ENCODE results near the gene FOXO6. TPM values are rescaled to one million over a fixed set of nuclear protein-coding genes. Genes with fewer than 3 reads are reported as not detected.

The FOXO6 gene
- total and polyA plus RNA-seq, 2 donors (not counting 1 experiment from before 2014, with no cell fraction given): under 0.01 TPM; not detected in 1

DNA sequence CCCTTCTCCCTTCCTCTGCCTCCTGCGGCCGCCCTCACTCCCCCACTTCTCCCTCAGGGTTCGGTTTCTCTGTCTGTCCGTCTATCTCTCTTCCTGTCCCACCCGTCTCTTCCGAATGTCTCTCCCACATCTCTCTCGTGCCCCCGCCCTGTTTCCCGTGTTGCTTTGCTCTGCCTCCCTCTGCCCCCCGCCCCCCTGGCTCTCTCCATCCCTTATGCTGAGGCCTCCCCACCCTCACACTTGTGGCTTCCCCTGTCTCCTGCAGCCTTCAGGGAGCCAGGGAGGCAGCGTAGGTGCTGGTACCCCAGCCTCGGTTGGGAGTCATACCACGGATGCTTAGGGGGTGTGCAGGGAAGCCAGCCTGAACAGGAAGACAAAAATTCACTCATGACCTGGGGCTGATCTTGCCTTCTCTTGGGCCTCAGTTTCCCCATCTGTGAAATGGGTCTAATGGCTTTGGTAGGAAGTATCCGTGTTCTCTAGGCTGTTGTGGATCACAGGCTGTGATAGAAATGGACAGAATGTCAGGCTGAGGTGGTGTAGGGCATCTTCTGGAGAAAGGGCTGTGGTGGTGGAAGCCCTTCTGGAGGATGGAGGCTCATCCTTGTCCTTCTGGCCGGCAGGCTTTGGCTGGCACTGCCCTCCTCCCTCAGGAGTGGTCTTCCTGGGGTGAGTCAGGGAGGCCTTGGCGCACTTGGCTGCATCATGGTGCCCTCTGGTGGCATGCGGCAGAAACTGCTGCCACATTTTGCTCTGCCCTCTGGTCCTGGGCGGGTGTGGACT lies 55.5 kb downstream of the FOXO6 start:
- Histone ChIP-seq H3K27me3 (ENCODE audit: control insufficient read depth, insufficient read depth, low read length) (no peaks in the 10 kb centered on the region), H3K9ac (ENCODE audit: insufficient read depth, low read length) (no peak overlapping the region), H3K9me3 (ENCODE audit: control insufficient read depth, insufficient read depth, low read depth, low read length) (no peaks in the 10 kb centered on the region), H3K27ac (ENCODE audit: insufficient read depth, low read length) (no peak overlapping the region), H3K4me2 (ENCODE audit: extremely low read depth, insufficient read depth, low read length) (no peak overlapping the region), H3K4me3 (replicated peaks in 1 of 4; ENCODE audit: control extremely low read depth in 1 of 4, insufficient read depth in 1 of 4, low read depth in 3 of 4, low read length in 4 of 4) (no peak overlapping the region), H3K36me3 (ENCODE audit: control insufficient read depth, insufficient read depth, low read length) (no peaks in the 10 kb centered on the region), H3K79me2 (ENCODE audit: control insufficient read depth, insufficient read depth, low read length) (no peaks in the 10 kb centered on the region), H2AFZ (ENCODE audit: low read length) (no peak overlapping the region), H3K4me1 (ENCODE audit: control insufficient read depth, extremely low read depth, insufficient read depth, low read length) (no peaks in the 10 kb centered on the region), H4K20me1 (ENCODE audit: control insufficient read depth, extremely low read depth, insufficient read depth, low read length) (no peaks in the 10 kb centered on the region)
- peak; percentile 62 to 74 for DNase-seq (ENCODE audit: low read depth in 2 of 2)
- TF ChIP-seq EZH2 (IDR thresholded peaks at IDR 0.05; ENCODE audit: low read length, missing control alignments) (no peak), CTCF (conservative IDR thresholded peaks at IDR 0.05 in 1 of 2, IDR thresholded peaks at IDR 0.05 in 1 of 2; ENCODE audit: low read depth in 1 of 2, low read length in 2 of 2) (peak; percentile 89 to 92)

- no peak for TF ChIP-seq CTCF (conservative IDR thresholded peaks at IDR 0.05 in 1 of 2, IDR thresholded peaks at IDR 0.05 in 1 of 2; ENCODE audit: low read depth in 1 of 2, low read length in 2 of 2)
- no peak for TF ChIP-seq EZH2 (IDR thresholded peaks at IDR 0.05; ENCODE audit: low read length, missing control alignments)
- Histone ChIP-seq H2AFZ (ENCODE audit: low read length) (no peak overlapping the region), H3K4me3 (replicated peaks in 1 of 4; ENCODE audit: control extremely low read depth in 1 of 4, insufficient read depth in 1 of 4, low read depth in 3 of 4, low read length in 4 of 4) (no peak overlapping the region), H3K27me3 (ENCODE audit: control insufficient read depth, insufficient read depth, low read length) (no peaks in the 10 kb centered on the region), H4K20me1 (ENCODE audit: control insufficient read depth, extremely low read depth, insufficient read depth, low read length) (no peaks in the 10 kb centered on the region), H3K36me3 (ENCODE audit: control insufficient read depth, insufficient read depth, low read length) (no peaks in the 10 kb centered on the region), H3K9me3 (ENCODE audit: control insufficient read depth, insufficient read depth, low read depth, low read length) (no peaks in the 10 kb centered on the region), H3K4me1 (ENCODE audit: control insufficient read depth, extremely low read depth, insufficient read depth, low read length) (no peaks in the 10 kb centered on the region), H3K79me2 (ENCODE audit: control insufficient read depth, insufficient read depth, low read length) (no peaks in the 10 kb centered on the region), H3K9ac (ENCODE audit: insufficient read depth, low read length) (no peak overlapping the region), H3K4me2 (ENCODE audit: extremely low read depth, insufficient read depth, low read length) (no peak overlapping the region), H3K27ac (ENCODE audit: insufficient read depth, low read length) (no peak overlapping the region)
- DNase-seq (ENCODE audit: low read depth in 2 of 2): no peak
Measured at GRCh38 chr1:41417335-41417682, 56.1 kb downstream of the FOXO6 start.

DNA sequence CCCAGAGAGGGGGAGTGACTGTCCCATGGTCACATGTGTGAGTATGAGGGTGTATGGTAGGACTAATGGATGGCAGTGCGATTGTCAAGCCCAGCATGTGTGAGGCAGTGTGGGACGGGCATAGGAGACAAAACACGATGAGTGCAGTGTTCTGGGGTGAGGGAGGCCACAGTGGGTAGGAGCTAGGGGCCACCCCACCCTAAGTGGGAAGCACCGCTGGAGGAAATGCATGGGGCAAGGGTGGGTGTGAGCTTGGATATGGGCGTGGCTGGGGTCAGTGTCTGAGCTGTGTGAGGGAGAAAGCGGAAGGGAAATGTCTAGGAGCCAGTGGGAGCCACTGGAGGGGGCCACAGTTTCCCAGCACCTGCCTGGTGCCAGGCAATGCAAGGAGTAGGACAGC lies 56.5 kb downstream of the FOXO6 start:
- Histone ChIP-seq H3K27me3 (ENCODE audit: control insufficient read depth, insufficient read depth, low read length) (no peaks in the 10 kb centered on the region), H3K4me1 (ENCODE audit: control insufficient read depth, extremely low read depth, insufficient read depth, low read length) (no peaks in the 10 kb centered on the region), H3K4me2 (ENCODE audit: extremely low read depth, insufficient read depth, low read length) (no peak overlapping the region), H2AFZ (ENCODE audit: low read length) (no peak overlapping the region), H3K9me3 (ENCODE audit: control insufficient read depth, insufficient read depth, low read depth, low read length) (no peaks in the 10 kb centered on the region), H3K79me2 (ENCODE audit: control insufficient read depth, insufficient read depth, low read length) (no peaks in the 10 kb centered on the region), H3K4me3 (replicated peaks in 1 of 4; ENCODE audit: control extremely low read depth in 1 of 4, insufficient read depth in 1 of 4, low read depth in 3 of 4, low read length in 4 of 4) (no peak overlapping the region), H3K9ac (ENCODE audit: insufficient read depth, low read length) (no peak overlapping the region), H3K27ac (ENCODE audit: insufficient read depth, low read length) (no peak overlapping the region), H4K20me1 (ENCODE audit: control insufficient read depth, extremely low read depth, insufficient read depth, low read length) (no peaks in the 10 kb centered on the region), H3K36me3 (ENCODE audit: control insufficient read depth, insufficient read depth, low read length) (no peaks in the 10 kb centered on the region)
- DNase-seq (ENCODE audit: low read depth in 2 of 2): no peak
- no peak for TF ChIP-seq CTCF (conservative IDR thresholded peaks at IDR 0.05 in 1 of 2, IDR thresholded peaks at IDR 0.05 in 1 of 2; ENCODE audit: low read depth in 1 of 2, low read length in 2 of 2)
- TF ChIP-seq EZH2 (IDR thresholded peaks at IDR 0.05; ENCODE audit: low read length, missing control alignments): no peak

Data from fibroblast of lung (primary cell).